Upper lobe of left lung (tissue), 4 donors: ENCODE measurements around the gene PLAC8L1.

Experiments used
- CTCF ChIP-seq, 6 experiments: fragments of 450-650 bp in 4 of 6; fragments of 200-600 bp in 2 of 6; sonication (generic) in 2 of 6; IDR thresholded peaks; one replicate each; pipeline ENCODE4 v1.5.1; 2016 to 2019; ENCODE audit warnings: antibody characterized with exemption in 6 of 6
- EP300 ChIP-seq, 4 donors: sonication (generic); formaldehyde crosslinking; IDR thresholded peaks; one replicate each; pipeline ENCODE4 v1.5.1; 2017; ENCODE audit warnings: antibody characterized with exemption in 4 of 4, control low read depth in 2 of 4
- POLR2A ChIP-seq, 4 donors: fragments of 450-650 bp; IDR thresholded peaks; one replicate each; pipeline ENCODE4 v1.5.1; 2016 to 2017; ENCODE audit warnings: antibody characterized with exemption in 4 of 4, mild to moderate bottlenecking in 2 of 4

GRCh38 chr5:146072595-146072994 lies 32.8 kb downstream of the PLAC8L1 start:
- no peak for TF ChIP-seq POLR2A (IDR thresholded peaks at IDR 0.05)
- no peak for TF ChIP-seq CTCF (IDR thresholded peaks at IDR 0.05)
- no peak for TF ChIP-seq EP300 (IDR thresholded peaks at IDR 0.05)
